ENCODE measurements around the gene ABHD17B. TPM values are rescaled to one million over a fixed set of nuclear protein-coding genes. Genes with fewer than 3 reads are reported as not detected.

Gene ABHD17B
- total and polyA plus RNA-seq, 10 of the 15 experiments (the other 5 are each of a cell fraction or from before 2014, with no cell fraction given): 3.5 to 21.4 (median 16.6) TPM

DNA sequence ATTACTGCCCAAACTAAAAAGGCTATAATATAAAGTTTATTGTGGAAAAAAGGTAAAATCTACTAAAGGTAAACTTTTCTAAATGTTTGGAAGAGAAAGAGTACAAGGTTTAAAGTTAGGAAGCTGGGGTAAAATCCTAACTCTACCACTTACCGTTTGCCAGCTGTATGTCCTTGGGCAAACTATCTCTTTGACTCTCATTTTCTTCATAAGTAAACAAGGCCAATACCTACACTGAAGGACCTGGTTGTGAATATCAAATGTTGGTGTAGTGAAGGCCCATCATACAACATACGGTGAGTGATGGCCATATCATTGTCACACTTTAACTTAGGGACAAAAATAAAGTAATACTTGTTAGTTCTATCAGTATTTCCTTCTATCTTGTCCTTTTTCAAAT lies 34.9 kb downstream of the ABHD17B start:
- Histone ChIP-seq H3K36me3 (ENCODE audit: control insufficient read depth in 2 of 2, insufficient read depth in 2 of 2, low read length in 1 of 2) (peaks cover 0 to 6% of the 10 kb centered on the region in 2 experiments; a peak in 1 of 4 replicates), H3K4me2 (ENCODE audit: control insufficient read depth, insufficient read depth) (no peak overlapping the region), H2AFZ (ENCODE audit: control insufficient read depth, low read depth, low read length) (no peak overlapping the region), H4K20me1 (ENCODE audit: control insufficient read depth, insufficient read depth) (no peaks in the 10 kb centered on the region), H3K4me3 (no peak overlapping the region), H3K9me3 (replicated peaks; ENCODE audit: control insufficient read depth, insufficient read depth, low read length) (peaks cover 16% of the 10 kb centered on the region), H3K79me2 (ENCODE audit: control insufficient read depth, insufficient read depth, low read length) (peaks cover 17% of the 10 kb centered on the region), H3K4me1 (ENCODE audit: control insufficient read depth, insufficient read depth, low read length) (no peaks in the 10 kb centered on the region), H3K27me3 (replicated peaks in 1 of 2; ENCODE audit: control insufficient read depth in 2 of 2, insufficient read depth in 2 of 2, low read length in 1 of 2) (no peaks in the 10 kb centered on the region), H3K9ac (ENCODE audit: control insufficient read depth, insufficient read depth, low read length) (no peak overlapping the region), H3K27ac (ENCODE audit: control insufficient read depth, insufficient read depth) (no peak overlapping the region)
- BruUV-seq (replicated peaks): no TSS peak
- DNase-seq (ENCODE audit: low read depth, low spot score): no peak
- in situ Hi-C loops (cut with MboI) (no loop called here), intact Hi-C loops (cut with micrococcal nuclease; ENCODE audit: unreplicated experiment) (no loop called here)
- ATAC-seq: no peak
- 94% methylated on average over 2 of the region's 2 CpGs for WGBS (ENCODE audit: insufficient coverage, insufficient replicate concordance, low lambda C conversion rate, missing lambda C conversion rate)
- ChIA-PET SMC1A (ENCODE audit: uncharacterized antibody, unreplicated experiment) (interaction anchor here (1.2 to 2.2 kb wide), 2 partner anchors 11 to 15 kb away, joined by 3 to 8 read pairs; no protein-coding TSS in a partner anchor), RAD21 (ENCODE audit: unreplicated experiment) (no interaction called here), POLR2A (no interaction called here), CTCF (no interaction called here)
- no peak for FAIRE-seq
- TF ChIP-seq, protein P1, sequence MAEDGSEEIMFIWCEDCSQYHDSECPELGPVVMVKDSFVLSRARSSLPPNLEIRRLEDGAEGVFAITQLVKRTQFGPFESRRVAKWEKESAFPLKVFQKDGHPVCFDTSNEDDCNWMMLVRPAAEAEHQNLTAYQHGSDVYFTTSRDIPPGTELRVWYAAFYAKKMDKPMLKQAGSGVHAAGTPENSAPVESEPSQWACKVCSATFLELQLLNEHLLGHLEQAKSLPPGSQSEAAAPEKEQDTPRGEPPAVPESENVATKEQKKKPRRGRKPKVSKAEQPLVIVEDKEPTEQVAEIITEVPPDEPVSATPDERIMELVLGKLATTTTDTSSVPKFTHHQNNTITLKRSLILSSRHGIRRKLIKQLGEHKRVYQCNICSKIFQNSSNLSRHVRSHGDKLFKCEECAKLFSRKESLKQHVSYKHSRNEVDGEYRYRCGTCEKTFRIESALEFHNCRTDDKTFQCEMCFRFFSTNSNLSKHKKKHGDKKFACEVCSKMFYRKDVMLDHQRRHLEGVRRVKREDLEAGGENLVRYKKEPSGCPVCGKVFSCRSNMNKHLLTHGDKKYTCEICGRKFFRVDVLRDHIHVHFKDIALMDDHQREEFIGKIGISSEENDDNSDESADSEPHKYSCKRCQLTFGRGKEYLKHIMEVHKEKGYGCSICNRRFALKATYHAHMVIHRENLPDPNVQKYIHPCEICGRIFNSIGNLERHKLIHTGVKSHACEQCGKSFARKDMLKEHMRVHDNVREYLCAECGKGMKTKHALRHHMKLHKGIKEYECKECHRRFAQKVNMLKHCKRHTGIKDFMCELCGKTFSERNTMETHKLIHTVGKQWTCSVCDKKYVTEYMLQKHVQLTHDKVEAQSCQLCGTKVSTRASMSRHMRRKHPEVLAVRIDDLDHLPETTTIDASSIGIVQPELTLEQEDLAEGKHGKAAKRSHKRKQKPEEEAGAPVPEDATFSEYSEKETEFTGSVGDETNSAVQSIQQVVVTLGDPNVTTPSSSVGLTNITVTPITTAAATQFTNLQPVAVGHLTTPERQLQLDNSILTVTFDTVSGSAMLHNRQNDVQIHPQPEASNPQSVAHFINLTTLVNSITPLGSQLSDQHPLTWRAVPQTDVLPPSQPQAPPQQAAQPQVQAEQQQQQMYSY (CRISPR knock-in tag; IDR thresholded peaks at IDR 0.05): no peak
- TF ChIP-seq NBN (IDR thresholded peaks at IDR 0.05): no peak
- TF ChIP-seq BCL11A (IDR thresholded peaks at IDR 0.05; ENCODE audit: low read depth, low read length): no peak
- no peak for TF ChIP-seq MYC (IDR thresholded peaks at IDR 0.05; ENCODE audit: insufficient read depth, insufficient read length, insufficient replicate concordance, low read length, severe bottlenecking)
- no peak for TF ChIP-seq LARP7 (IDR thresholded peaks at IDR 0.05)
- TF ChIP-seq, protein P2, sequence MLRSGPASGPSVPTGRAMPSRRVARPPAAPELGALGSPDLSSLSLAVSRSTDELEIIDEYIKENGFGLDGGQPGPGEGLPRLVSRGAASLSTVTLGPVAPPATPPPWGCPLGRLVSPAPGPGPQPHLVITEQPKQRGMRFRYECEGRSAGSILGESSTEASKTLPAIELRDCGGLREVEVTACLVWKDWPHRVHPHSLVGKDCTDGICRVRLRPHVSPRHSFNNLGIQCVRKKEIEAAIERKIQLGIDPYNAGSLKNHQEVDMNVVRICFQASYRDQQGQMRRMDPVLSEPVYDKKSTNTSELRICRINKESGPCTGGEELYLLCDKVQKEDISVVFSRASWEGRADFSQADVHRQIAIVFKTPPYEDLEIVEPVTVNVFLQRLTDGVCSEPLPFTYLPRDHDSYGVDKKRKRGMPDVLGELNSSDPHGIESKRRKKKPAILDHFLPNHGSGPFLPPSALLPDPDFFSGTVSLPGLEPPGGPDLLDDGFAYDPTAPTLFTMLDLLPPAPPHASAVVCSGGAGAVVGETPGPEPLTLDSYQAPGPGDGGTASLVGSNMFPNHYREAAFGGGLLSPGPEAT (IDR thresholded peaks at IDR 0.05; ENCODE audit: low read depth): no peak
- TF ChIP-seq ZNF207 (IDR thresholded peaks at IDR 0.05; ENCODE audit: borderline replicate concordance): no peak
- TF ChIP-seq DPF2 (IDR thresholded peaks at IDR 0.05): no peak
- TF ChIP-seq ZZZ3 (IDR thresholded peaks at IDR 0.05; ENCODE audit: control insufficient read depth, insufficient read length, low read depth): no peak
- no peak for TF ChIP-seq TCF7 (IDR thresholded peaks at IDR 0.05; ENCODE audit: borderline replicate concordance)
- TF ChIP-seq TBL1XR1 (IDR thresholded peaks at IDR 0.05; ENCODE audit: low read depth, low read length): no peak
- TF ChIP-seq, protein P3, sequence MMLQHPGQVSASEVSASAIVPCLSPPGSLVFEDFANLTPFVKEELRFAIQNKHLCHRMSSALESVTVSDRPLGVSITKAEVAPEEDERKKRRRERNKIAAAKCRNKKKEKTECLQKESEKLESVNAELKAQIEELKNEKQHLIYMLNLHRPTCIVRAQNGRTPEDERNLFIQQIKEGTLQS (IDR thresholded peaks at IDR 0.05; ENCODE audit: borderline replicate concordance, extremely low read depth, low read depth, low read length): no peak
- TF ChIP-seq, protein P4, sequence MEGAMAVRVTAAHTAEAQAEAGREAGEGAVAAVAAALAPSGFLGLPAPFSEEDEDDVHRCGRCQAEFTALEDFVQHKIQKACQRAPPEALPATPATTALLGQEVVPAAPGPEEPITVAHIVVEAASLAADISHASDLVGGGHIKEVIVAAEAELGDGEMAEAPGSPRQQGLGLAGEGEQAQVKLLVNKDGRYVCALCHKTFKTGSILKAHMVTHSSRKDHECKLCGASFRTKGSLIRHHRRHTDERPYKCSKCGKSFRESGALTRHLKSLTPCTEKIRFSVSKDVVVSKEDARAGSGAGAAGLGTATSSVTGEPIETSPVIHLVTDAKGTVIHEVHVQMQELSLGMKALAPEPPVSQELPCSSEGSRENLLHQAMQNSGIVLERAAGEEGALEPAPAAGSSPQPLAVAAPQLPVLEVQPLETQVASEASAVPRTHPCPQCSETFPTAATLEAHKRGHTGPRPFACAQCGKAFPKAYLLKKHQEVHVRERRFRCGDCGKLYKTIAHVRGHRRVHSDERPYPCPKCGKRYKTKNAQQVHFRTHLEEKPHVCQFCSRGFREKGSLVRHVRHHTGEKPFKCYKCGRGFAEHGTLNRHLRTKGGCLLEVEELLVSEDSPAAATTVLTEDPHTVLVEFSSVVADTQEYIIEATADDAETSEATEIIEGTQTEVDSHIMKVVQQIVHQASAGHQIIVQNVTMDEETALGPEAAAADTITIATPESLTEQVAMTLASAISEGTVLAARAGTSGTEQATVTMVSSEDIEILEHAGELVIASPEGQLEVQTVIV (IDR thresholded peaks at IDR 0.05; ENCODE audit: borderline replicate concordance, partially characterized antibody): no peak
- no peak for TF ChIP-seq ATF7 (IDR thresholded peaks at IDR 0.05; ENCODE audit: low read depth)
- no peak for TF ChIP-seq NFYA (IDR thresholded peaks at IDR 0.05; ENCODE audit: borderline replicate concordance, low read depth, low read length)
- no peak for TF ChIP-seq ESRRA (IDR thresholded peaks at IDR 0.05; ENCODE audit: low read length)
- TF ChIP-seq SREBF1 (IDR thresholded peaks at IDR 0.05; ENCODE audit: low read length): no peak
- TF ChIP-seq SMAD1 (IDR thresholded peaks at IDR 0.05; ENCODE audit: low read depth, partially characterized antibody): no peak
- no peak for TF ChIP-seq KDM1A (IDR thresholded peaks at IDR 0.05; ENCODE audit: borderline replicate concordance)
